DND-41 (cell line): ENCODE data around the gene PAWR.

Source experiments
- CTCF ChIP-seq: IDR thresholded peaks from 2 replicates; pipeline ENCODE4 v1.5.1; 2012; ENCODE audit warnings: borderline replicate concordance, low read length, moderate library complexity, mild to moderate bottlenecking; ENCODE audit not compliant: poor library complexity, severe bottlenecking; ENCODE audit errors: extremely low read depth
- EZH2 ChIP-seq: IDR thresholded peaks from 3 replicates; pipeline ENCODE4 v1.6.1; 2012; ENCODE audit warnings: borderline replicate concordance, low read depth, mild to moderate bottlenecking, moderate library complexity, low read length, inconsistent platforms; ENCODE audit not compliant: severe bottlenecking

GRCh38 chr12:79629561-79629960 lies 61.2 kb downstream of the PAWR start:
- no peak for TF ChIP-seq CTCF
- no peak for TF ChIP-seq EZH2
